ENCODE measurements around the gene IFI27L2. TPM values are rescaled to one million over a fixed set of nuclear protein-coding genes. Genes with fewer than 3 reads are reported as not detected.

Gene IFI27L2
- total RNA-seq, 2 donors from 2014 or later: 21.5 to 25.8 TPM

DNA sequence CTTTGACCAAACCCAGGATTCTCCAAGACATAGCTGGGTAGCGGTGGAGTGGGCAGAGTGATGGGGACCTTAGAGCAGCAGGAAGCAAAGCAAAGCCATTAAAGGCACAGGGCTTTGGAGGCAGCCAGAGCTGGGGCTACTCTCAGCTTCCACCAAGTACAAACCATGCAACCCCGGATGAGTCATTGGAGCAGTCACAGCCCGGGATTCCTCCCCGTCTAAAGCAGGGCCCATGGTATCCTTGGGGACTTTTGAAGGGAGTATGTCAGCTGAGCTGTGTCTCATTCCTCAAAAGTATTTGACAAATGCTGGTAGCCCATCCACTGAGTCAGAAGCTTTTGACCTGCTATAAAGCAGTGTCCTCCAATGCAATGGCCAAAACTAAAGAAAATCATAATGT lies 28.6 kb downstream of the IFI27L2 start:
- H3K27ac Mint-ChIP-seq: no peak overlapping the region
- H3K27me3 Mint-ChIP-seq: no peaks in the 10 kb centered on the region
- H3K36me3 Mint-ChIP-seq (ENCODE audit: low read depth): no peaks in the 10 kb centered on the region
- H3K4me3 Mint-ChIP-seq: no peak overlapping the region
- H3K9me3 ChIP-seq (ENCODE audit: control insufficient read depth, low read length, poor library complexity, severe bottlenecking): no peaks in the 10 kb centered on the region
- H3K4me1 Mint-ChIP-seq: no peaks in the 10 kb centered on the region
- DNase-seq (no peak), ATAC-seq (no peak)

DNA sequence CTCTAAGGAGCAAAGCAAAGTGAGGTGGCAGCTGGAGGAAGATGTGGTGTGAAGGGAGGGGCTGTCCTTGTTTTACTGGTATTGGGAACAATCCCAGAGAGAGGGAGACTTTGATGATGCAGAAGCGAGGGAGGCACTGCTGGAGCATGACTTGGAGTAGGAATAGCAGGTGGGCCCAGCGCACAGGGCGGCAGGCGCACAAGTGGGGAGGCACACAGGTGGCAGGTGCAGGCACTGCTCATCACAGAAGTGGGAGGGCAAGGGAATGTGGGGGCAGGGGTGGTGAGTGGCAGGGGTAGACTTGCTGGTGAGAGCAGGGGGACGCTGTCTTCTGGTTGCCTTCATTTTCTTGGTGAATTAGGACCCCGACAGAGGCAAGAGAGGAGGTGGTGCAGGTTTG lies 30.4 kb downstream of the IFI27L2 start:
- DNase-seq (no peak), ATAC-seq (no peak)
- no peaks in the 10 kb centered on the region for H3K9me3 ChIP-seq (ENCODE audit: control insufficient read depth, low read length, poor library complexity, severe bottlenecking)
- Mint-ChIP-seq H3K4me3 (no peak overlapping the region), H3K27me3 (no peaks in the 10 kb centered on the region), H3K36me3 (ENCODE audit: low read depth) (no peaks in the 10 kb centered on the region), H3K4me1 (no peaks in the 10 kb centered on the region), H3K27ac (no peak overlapping the region)

DNA sequence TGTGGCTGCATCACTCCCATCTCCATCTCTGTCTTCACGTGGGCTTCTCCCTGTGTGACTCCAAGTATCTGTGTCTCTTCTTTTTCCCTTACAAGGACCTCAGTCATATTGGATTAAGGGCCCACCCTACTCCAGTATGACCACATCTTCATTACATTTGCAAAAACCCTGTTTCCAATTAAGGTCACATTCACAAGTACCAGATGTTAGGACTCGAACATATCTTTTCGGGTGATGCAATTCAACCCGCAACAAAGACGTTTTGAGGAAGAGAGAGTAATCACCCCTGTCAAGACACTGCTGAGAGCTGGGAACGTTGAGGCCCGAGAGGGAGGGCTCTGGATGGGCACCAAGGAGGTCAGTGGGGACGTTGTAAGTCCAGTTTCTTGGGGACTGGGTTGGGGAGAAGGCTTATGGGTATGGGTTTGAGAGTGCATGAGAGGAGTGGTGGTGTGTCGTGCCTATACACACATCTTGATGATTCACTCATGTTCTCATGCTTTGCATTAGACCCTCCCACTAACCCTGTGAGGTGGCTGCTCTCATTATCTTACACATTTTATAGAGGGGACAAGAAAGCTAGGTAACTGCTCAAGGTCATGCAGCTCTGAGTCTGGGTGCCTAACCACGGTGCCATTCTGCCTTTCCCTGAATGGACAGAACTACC lies 30.9 kb downstream of the IFI27L2 start:
- Mint-ChIP-seq H3K36me3 (ENCODE audit: low read depth) (no peaks in the 10 kb centered on the region), H3K4me1 (no peaks in the 10 kb centered on the region), H3K27me3 (no peaks in the 10 kb centered on the region), H3K27ac (peak overlapping the region; percentile 68), H3K4me3 (no peak overlapping the region)
- no peak for ATAC-seq
- no peak for DNase-seq
- H3K9me3 ChIP-seq (ENCODE audit: control insufficient read depth, low read length, poor library complexity, severe bottlenecking): no peaks in the 10 kb centered on the region

DNA sequence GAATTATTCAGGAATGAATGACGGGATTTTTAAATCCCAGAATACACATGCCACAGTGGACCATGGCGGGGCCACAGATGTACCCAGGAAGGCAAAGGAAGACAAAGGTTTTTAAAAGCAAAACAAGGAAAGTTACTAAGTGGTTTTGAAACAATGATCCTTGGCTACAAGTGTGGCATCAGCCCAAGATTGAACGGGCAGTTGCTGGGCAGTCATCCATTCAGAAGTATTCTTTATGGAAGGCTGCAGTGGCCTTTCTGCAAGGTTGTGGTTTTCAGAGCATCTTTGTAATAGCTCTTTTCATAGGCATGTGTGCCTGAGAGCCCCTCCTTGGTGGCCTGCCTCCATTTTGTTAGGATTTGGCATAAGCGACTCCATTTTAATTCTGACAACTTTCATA lies 32.3 kb downstream of the IFI27L2 start:
- no peak overlapping the region for H3K27ac Mint-ChIP-seq
- no peaks in the 10 kb centered on the region for H3K27me3 Mint-ChIP-seq
- H3K4me3 Mint-ChIP-seq: no peak overlapping the region
- H3K4me1 Mint-ChIP-seq: no peaks in the 10 kb centered on the region
- ATAC-seq (no peak), DNase-seq (no peak)
- no peaks in the 10 kb centered on the region for H3K36me3 Mint-ChIP-seq (ENCODE audit: low read depth)
- no peaks in the 10 kb centered on the region for H3K9me3 ChIP-seq (ENCODE audit: control insufficient read depth, low read length, poor library complexity, severe bottlenecking)

DNA sequence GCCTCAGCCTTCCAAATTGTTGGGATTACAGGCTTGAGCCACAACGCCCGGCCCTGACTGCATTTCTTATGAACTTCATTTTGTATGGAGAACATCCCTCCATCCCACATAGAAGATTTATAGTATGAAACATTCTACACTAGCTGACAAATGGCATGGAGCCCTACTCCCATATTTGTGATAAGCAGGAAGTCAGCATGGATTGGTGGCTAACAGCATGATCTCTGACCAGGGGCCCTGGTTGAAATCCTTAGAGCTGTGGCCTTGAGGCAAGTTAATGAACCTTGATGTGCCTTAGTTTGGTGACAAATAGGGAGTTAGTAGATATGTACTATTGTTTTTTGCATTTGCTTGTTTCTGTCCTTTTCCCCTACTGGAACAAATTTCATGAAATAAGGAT lies 36.0 kb downstream of the IFI27L2 start:
- no peaks in the 10 kb centered on the region for H3K27me3 Mint-ChIP-seq
- no peak overlapping the region for H3K27ac Mint-ChIP-seq
- no peak for ATAC-seq
- H3K4me3 Mint-ChIP-seq: no peak overlapping the region
- H3K9me3 ChIP-seq (ENCODE audit: control insufficient read depth, low read length, poor library complexity, severe bottlenecking): no peaks in the 10 kb centered on the region
- no peak for DNase-seq
- no peaks in the 10 kb centered on the region for H3K36me3 Mint-ChIP-seq (ENCODE audit: low read depth)
- no peaks in the 10 kb centered on the region for H3K4me1 Mint-ChIP-seq

DNA sequence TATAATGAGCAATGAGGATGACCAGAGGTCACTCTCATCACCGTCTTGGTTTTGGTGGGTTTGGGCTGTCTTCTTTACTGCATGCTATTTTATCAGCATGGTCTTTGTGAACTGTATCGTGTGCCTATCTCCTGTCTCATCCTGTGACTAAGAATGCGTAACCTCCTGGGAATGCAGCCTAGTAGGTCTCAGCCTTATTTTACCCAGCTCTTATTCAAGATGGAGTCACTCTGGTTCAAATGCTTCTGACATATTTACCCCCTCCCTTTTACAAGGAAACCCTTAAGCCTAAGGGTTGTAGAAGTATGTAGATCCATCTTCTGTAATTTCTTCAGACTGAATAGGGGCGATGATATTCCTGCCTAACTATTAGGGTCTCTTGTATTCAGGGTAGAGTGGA lies 39.9 kb downstream of the IFI27L2 start:
- Mint-ChIP-seq H3K4me3 (no peak overlapping the region), H3K27ac (no peak overlapping the region), H3K27me3 (no peaks in the 10 kb centered on the region), H3K36me3 (ENCODE audit: low read depth) (no peaks in the 10 kb centered on the region), H3K4me1 (no peaks in the 10 kb centered on the region)
- no peak for ATAC-seq
- no peaks in the 10 kb centered on the region for H3K9me3 ChIP-seq (ENCODE audit: control insufficient read depth, low read length, poor library complexity, severe bottlenecking)
- DNase-seq: no peak

DNA sequence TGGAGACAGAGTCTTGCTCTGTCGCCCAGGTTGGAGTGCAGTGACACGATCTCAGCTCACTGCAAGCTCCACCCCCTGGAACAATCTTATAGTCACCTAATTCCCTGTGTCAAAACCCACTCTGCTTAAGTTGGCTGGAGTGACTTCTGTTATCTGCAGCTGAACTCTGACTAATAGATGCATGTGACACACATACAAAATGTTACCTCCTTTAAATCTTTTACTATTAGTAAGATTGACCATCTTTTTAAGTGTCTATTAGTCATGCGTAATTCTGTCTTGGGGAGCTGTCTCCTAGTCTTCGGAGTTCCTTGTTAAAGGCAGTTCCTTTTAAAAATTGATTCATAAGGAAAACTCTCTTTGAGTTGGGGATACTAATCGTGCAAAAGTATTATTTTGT lies 40.9 kb downstream of the IFI27L2 start:
- no peaks in the 10 kb centered on the region for H3K4me1 Mint-ChIP-seq
- H3K9me3 ChIP-seq (ENCODE audit: control insufficient read depth, low read length, poor library complexity, severe bottlenecking): no peaks in the 10 kb centered on the region
- H3K36me3 Mint-ChIP-seq (ENCODE audit: low read depth): no peaks in the 10 kb centered on the region
- H3K27ac Mint-ChIP-seq: no peak overlapping the region
- ATAC-seq (no peak), DNase-seq (no peak)
- H3K27me3 Mint-ChIP-seq: no peaks in the 10 kb centered on the region
- no peak overlapping the region for H3K4me3 Mint-ChIP-seq

DNA sequence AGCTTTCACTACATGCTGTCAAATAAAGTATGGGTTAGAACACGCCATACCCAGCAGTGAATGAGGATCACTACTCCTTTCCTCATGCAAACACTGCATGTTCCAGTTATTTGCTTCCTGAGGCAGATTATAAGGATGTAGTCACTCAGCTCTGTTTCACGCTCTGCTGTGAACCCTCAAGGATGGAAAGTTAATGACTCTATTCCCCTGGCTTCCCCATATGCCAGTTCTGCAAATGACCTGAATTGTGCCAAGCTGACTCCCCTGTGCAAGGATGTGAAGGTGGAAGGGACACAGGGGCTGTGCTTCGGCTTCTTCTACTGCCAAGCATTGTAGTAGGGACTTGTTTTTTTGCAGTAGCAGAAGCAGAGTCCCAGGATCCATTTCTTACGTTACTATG lies 41.5 kb downstream of the IFI27L2 start:
- Mint-ChIP-seq H3K4me3 (no peak overlapping the region), H3K27me3 (no peaks in the 10 kb centered on the region), H3K4me1 (peaks cover 5% of the 10 kb centered on the region), H3K36me3 (ENCODE audit: low read depth) (no peaks in the 10 kb centered on the region), H3K27ac (no peak overlapping the region)
- H3K9me3 ChIP-seq (ENCODE audit: control insufficient read depth, low read length, poor library complexity, severe bottlenecking): no peaks in the 10 kb centered on the region
- no peak for DNase-seq
- no peak for ATAC-seq

DNA sequence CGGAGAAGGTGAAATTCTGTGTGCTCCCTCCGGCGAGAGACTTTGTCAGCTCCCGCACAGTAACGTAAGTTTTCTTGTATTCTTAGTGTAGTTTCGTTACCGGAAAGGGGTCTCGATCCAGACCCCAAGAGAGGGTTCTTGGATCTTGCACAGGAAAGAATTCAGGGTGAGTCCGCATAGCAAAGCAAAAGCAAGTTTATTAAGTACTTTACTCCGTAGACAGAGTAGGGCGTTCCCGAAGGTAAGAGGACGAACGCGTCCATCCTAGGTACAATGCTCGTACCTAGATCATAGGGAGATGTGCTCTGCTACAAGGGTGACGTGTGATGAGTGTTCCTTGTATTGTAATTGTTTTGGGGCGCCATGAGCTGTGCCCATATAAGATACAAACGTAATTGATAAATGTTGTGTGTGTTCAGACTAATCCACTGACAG lies 48.0 kb downstream of the IFI27L2 start:
- peak; percentile 21 for ATAC-seq
- DNase-seq: no peak
- Mint-ChIP-seq H3K36me3 (ENCODE audit: low read depth) (peaks cover 15% of the 10 kb centered on the region), H3K4me3 (peak overlapping the region; percentile 98), H3K27me3 (no peaks in the 10 kb centered on the region), H3K4me1 (peaks cover 44% of the 10 kb centered on the region), H3K27ac (peak overlapping the region; percentile 99)
- H3K9me3 ChIP-seq (ENCODE audit: control insufficient read depth, low read length, poor library complexity, severe bottlenecking): no peaks in the 10 kb centered on the region

DNA sequence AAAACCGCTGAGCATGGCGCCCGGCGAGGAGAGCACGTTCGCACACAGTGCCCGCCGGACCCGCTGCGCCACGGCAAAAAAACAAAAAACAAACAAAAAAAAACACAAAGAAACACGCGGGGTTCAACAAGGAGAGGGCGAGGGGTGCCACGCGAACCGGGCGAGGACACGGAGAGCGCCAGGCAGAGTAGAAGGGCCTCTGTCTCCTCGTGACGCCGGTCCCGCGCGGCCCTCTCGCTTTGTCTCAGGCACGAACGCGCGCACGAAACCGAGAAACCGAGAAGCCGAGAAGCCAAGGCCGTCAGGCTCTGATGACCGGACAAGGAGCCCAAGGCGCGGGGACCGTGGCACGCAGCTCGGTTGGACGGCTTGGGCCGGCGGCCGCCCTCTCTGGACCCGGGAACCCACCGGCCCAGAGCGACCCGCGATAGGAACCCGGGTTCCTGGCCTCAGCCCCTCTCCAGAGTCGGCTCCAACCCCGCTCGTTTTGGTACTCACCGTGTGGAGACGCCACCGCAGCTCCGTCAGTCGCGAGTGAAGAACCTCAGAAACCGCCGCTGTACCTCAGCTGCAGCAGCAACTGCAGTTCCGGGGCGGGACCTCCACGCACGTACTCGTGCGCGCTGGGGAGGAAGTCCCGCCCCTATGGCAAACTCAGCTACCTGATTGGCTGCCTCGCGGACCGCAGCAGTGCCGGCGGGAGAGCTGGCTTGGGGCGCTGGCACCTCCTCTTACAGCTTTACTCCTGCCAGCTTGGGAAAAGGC lies 48.6 kb downstream of the IFI27L2 start, which contains the start of the genes DDX24 and IFI27L1:
TSS of gene DDX24 (minus strand) at position 582 of the 765 bp plus-strand sequence. CDS start 1,460 bp downstream, outside the sequence.
TSS of gene IFI27L1 (plus strand) at position 690 of the 765 bp plus-strand sequence. CDS start 15,628 bp downstream, outside the sequence.
- Mint-ChIP-seq H3K4me3 (peak within 1 kb of the TSS; percentile 98), H3K36me3 (ENCODE audit: low read depth) (peaks cover 15% of the 10 kb centered on the region), H3K4me1 (peaks cover 45% of the 10 kb centered on the region), H3K27ac (peak within 1 kb of the TSS; percentile 99), H3K27me3 (no peaks in the 10 kb centered on the region)
- DNase-seq: peak; percentile 92 to 97 (median 94)
- H3K9me3 ChIP-seq (ENCODE audit: control insufficient read depth, low read length, poor library complexity, severe bottlenecking): no peaks in the 10 kb centered on the region
- ATAC-seq: peak; percentile 94

DNA sequence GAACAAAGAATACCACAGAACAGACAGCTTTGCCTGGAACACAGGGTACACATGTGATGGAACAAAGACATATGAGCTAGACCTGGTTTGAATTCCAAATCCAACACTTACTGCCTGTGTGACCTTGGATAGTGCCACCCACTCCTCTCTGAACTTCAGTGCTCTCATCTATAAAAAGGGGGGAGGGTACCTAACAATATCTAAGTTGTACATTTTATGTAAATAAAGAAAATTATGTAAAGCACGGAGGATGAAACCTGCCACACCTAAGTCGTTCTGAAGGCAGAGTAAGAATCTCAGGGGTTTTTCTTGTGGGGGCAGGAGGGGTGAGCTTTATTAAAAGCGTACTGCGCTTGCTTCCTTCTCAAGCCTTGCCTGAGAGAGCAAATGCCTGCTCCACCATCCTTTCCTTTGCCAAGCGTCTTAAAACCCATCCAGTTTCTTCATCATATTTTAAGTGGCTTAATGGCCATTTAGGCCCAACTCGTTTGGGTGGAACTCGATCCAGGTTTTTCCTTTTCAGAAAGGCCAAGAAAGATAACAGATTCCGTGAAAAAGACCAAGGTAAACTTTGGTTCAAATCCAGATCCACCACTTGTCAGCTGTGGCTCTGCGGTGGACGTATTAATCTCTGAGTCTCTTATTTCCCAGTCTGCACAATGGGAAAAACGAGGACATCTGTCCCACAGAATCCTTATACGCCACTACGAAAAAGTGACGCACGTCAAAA lies 49.3 kb downstream of the IFI27L2 start:
- Mint-ChIP-seq H3K27ac (peak overlapping the region; percentile 99), H3K36me3 (ENCODE audit: low read depth) (peaks cover 15% of the 10 kb centered on the region), H3K4me3 (peak overlapping the region; percentile 98), H3K27me3 (no peaks in the 10 kb centered on the region), H3K4me1 (peaks cover 48% of the 10 kb centered on the region)
- ATAC-seq (no peak), DNase-seq (no peak)
- no peaks in the 10 kb centered on the region for H3K9me3 ChIP-seq (ENCODE audit: control insufficient read depth, low read length, poor library complexity, severe bottlenecking)

DNA sequence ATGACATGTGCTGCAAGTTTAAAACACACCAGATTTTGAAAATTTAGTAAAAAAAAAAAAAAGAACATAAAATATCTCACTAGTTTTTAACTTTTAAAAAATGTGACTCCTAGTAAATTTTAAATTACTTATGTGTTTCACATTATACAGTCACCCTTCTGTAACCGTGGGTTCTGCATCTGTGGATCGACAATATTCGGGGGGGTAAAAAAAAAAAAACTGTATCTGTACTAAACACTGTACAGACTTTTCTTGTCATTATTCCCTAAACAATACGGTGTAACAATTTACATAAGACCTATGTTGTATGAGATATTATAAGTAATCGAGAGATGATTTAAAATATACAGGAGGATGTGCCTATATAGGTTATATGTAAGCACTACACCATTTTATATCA lies 51.6 kb downstream of the IFI27L2 start:
- ATAC-seq (no peak), DNase-seq (no peak)
- H3K9me3 ChIP-seq (ENCODE audit: control insufficient read depth, low read length, poor library complexity, severe bottlenecking): no peaks in the 10 kb centered on the region
- Mint-ChIP-seq H3K4me1 (peaks cover 43% of the 10 kb centered on the region), H3K27ac (peak overlapping the region; percentile 99), H3K36me3 (ENCODE audit: low read depth) (peaks cover 15% of the 10 kb centered on the region), H3K4me3 (peak overlapping the region; percentile 98), H3K27me3 (no peaks in the 10 kb centered on the region)
